ENCODE results near the gene TIMM44.

TIMM44 gene

GRCh38 chr19:7944177-7944761, 803 bp upstream of the TIMM44 start:
- TF ChIP-seq MAX (IDR thresholded peaks at IDR 0.05; ENCODE audit: low read depth, low read length) (peak; percentile 50), MYC (IDR thresholded peaks at IDR 0.05; ENCODE audit: low read depth, low read length) (peak; percentile 45; the same call in 1 of the 2 replicates), POLR2A (IDR thresholded peaks at IDR 0.05; ENCODE audit: extremely low read depth, insufficient read length) (no peak), CTCF (IDR thresholded peaks at IDR 0.05; ENCODE audit: low read depth, low read length) (peak; percentile 78)
- H3K4me3 ChIP-seq (ENCODE audit: low read depth, low read length) = peak overlapping the region; percentile 85
- peak; percentile 99 for DNase-seq (ENCODE audit: low read depth)

- no peak for DNase-seq (ENCODE audit: low read depth)
- H3K4me3 ChIP-seq (ENCODE audit: low read depth, low read length) = peak overlapping the region; percentile 99
- TF ChIP-seq CTCF (IDR thresholded peaks at IDR 0.05; ENCODE audit: low read depth, low read length) (no peak), MYC (IDR thresholded peaks at IDR 0.05; ENCODE audit: low read depth, low read length) (no peak), POLR2A (IDR thresholded peaks at IDR 0.05; ENCODE audit: extremely low read depth, insufficient read length) (no peak), MAX (IDR thresholded peaks at IDR 0.05; ENCODE audit: low read depth, low read length) (no peak)
Observed at GRCh38 chr19:7942981-7943443, 454 bp downstream of the TIMM44 start.

- no peak for TF ChIP-seq MAX (IDR thresholded peaks at IDR 0.05; ENCODE audit: low read depth, low read length)
- H3K4me3 ChIP-seq (ENCODE audit: low read depth, low read length) = peak overlapping the region; percentile 99
- DNase-seq (ENCODE audit: low read depth) = no peak
Observed at GRCh38 chr19:7941895-7942596, 1.4 kb downstream of the TIMM44 start.

- no peak for TF ChIP-seq CTCF (IDR thresholded peaks at IDR 0.05; ENCODE audit: low read depth, low read length)
- TF ChIP-seq MYC (IDR thresholded peaks at IDR 0.05; ENCODE audit: low read depth, low read length) = no peak
- no peak for TF ChIP-seq MAX (IDR thresholded peaks at IDR 0.05; ENCODE audit: low read depth, low read length)
- TF ChIP-seq POLR2A (IDR thresholded peaks at IDR 0.05; ENCODE audit: extremely low read depth, insufficient read length) = no peak
- DNase-seq (ENCODE audit: low read depth) = no peak
- no peak overlapping the region for H3K4me3 ChIP-seq (ENCODE audit: low read depth, low read length)
Observed at GRCh38 chr19:7940841-7941240, 2.6 kb downstream of the TIMM44 start.

GRCh38 chr19:7934766-7935165, 8.7 kb downstream of the TIMM44 start:
- DNase-seq (ENCODE audit: low read depth) = no peak
- H3K4me3 ChIP-seq (ENCODE audit: low read depth, low read length) = no peak overlapping the region
- no peak for TF ChIP-seq CTCF (IDR thresholded peaks at IDR 0.05; ENCODE audit: low read depth, low read length)
- TF ChIP-seq MAX (IDR thresholded peaks at IDR 0.05; ENCODE audit: low read depth, low read length) = no peak
- no peak for TF ChIP-seq POLR2A (IDR thresholded peaks at IDR 0.05; ENCODE audit: extremely low read depth, insufficient read length)
- TF ChIP-seq MYC (IDR thresholded peaks at IDR 0.05; ENCODE audit: low read depth, low read length) = no peak
